Measurements from ENCODE around the gene RBFOX1. TPM values are rescaled to one million over a fixed set of nuclear protein-coding genes. Genes with fewer than 3 reads are reported as not detected.

The RBFOX1 gene
- total RNA-seq, 1 donor from 2014 or later, result not detected

DNA sequence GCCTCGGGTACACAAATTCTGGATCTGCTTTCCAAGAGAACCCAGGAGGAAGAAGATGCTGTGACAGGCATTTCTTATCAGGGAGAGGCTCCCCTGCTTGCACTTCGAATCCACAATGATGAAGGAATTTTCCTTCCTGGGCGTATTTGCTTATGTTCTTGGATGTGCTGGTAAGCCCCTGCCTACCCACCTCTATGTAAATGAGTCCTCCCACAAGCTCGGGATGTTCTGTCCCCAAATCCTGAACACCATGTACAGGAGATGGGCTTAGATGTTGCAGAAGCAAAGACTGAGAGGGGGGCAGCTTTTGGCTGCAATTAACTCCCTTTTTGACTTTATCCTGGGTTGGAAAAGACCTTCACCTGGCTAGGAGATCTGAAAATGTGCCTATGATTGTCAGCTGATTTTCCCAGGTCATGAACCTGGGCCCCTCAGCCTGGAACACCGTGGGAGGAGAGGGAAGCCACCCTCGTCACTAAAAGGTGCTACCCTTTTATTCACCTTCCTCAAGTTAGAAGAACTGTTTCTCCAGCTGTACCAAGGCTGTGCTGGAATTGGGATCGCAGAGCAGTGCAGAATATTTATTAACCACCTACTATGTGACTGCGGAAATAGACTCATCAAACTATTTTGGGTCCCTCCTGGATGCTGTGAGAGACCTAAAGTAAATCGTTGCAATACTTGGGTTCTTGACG is 150.1 kb downstream of the RBFOX1 start:
- TF ChIP-seq, protein P1, sequence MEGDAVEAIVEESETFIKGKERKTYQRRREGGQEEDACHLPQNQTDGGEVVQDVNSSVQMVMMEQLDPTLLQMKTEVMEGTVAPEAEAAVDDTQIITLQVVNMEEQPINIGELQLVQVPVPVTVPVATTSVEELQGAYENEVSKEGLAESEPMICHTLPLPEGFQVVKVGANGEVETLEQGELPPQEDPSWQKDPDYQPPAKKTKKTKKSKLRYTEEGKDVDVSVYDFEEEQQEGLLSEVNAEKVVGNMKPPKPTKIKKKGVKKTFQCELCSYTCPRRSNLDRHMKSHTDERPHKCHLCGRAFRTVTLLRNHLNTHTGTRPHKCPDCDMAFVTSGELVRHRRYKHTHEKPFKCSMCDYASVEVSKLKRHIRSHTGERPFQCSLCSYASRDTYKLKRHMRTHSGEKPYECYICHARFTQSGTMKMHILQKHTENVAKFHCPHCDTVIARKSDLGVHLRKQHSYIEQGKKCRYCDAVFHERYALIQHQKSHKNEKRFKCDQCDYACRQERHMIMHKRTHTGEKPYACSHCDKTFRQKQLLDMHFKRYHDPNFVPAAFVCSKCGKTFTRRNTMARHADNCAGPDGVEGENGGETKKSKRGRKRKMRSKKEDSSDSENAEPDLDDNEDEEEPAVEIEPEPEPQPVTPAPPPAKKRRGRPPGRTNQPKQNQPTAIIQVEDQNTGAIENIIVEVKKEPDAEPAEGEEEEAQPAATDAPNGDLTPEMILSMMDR (IDR thresholded peaks at IDR 0.05), result no peak
- Mint-ChIP-seq H3K4me1 (ENCODE audit: low read depth) (no peaks in the 10 kb centered on the region), H3K4me3 (ENCODE audit: unreplicated experiment) (no peak overlapping the region), H3K27me3 (ENCODE audit: low read depth) (no peaks in the 10 kb centered on the region), H3K9me3 (ENCODE audit: low read depth) (peaks cover 4% of the 10 kb centered on the region), H3K36me3 (ENCODE audit: low read depth) (no peaks in the 10 kb centered on the region), H3K27ac (ENCODE audit: unreplicated experiment) (no peak overlapping the region)
- no peak for DNase-seq (ENCODE audit: low spot score)

DNA sequence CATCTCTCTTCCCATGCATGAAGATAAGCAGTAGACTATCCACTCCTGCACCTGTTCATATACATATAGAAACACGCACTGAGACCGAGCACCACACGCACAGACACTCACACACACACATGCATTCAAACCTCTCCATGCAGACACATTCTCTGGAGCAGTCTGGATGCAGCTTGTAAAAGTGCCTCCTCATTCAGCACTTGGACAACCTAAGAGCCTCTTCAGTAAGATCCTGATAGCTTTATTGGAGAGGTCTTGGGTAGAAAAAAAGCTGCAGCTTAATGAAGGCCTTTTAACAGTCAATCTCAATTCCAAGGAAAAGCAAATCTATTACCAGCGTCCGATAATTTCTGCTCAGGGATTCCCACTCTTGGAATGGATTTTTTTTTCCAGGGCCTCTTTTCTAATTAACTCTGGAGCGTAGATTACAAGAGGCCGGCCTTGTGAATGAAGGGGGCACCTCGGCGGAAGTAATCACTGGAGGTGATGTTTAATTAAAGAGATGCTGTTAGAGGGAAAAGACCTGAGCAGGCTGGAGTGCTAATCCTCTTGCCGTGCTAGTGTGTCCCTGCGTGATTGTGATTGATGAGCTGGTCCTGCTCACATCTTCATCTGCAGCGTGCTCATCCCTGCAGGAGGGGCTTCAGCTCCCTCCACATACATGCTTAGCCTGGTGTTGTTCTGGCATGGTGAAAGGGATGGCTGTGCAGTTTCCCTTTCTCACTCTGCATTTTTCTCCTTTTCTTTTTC is 155.1 kb downstream of the RBFOX1 start:
- H3K4me1 Mint-ChIP-seq (ENCODE audit: low read depth), result no peaks in the 10 kb centered on the region
- H3K27ac Mint-ChIP-seq (ENCODE audit: unreplicated experiment), result no peak overlapping the region
- TF ChIP-seq, protein P1 (IDR thresholded peaks at IDR 0.05), result no peak
- H3K9me3 Mint-ChIP-seq (ENCODE audit: low read depth), result peaks cover 13% of the 10 kb centered on the region
- H3K27me3 Mint-ChIP-seq (ENCODE audit: low read depth), result no peaks in the 10 kb centered on the region
- H3K4me3 Mint-ChIP-seq (ENCODE audit: unreplicated experiment), result no peak overlapping the region
- H3K36me3 Mint-ChIP-seq (ENCODE audit: low read depth), result no peaks in the 10 kb centered on the region
- DNase-seq (ENCODE audit: low spot score), result no peak

DNA sequence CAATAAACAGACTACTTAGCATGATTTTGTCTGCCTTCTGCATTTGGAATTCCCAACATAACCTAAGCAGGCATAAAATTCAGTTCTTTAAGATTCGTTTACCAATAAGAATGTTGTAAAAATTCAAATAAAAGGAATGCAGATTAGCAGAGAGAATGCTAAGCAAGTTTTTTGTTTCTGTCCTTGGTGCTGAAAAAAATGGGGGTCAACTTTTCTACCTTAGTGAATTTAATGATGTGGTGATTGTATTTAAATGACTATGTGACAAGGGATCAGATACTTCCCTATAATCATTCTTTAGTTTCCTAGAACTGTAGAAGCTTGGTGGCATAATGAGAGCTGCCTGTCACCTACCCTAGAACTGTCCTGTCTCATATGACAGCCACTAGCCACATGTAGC is 159.5 kb downstream of the RBFOX1 start:
- Mint-ChIP-seq H3K27ac (ENCODE audit: unreplicated experiment) (no peak overlapping the region), H3K27me3 (ENCODE audit: low read depth) (no peaks in the 10 kb centered on the region), H3K9me3 (ENCODE audit: low read depth) (peaks cover 25% of the 10 kb centered on the region), H3K4me1 (ENCODE audit: low read depth) (no peaks in the 10 kb centered on the region), H3K4me3 (ENCODE audit: unreplicated experiment) (no peak overlapping the region), H3K36me3 (ENCODE audit: low read depth) (no peaks in the 10 kb centered on the region)
- DNase-seq (ENCODE audit: low spot score), result no peak
- TF ChIP-seq, protein P1 (IDR thresholded peaks at IDR 0.05), result no peak

DNA sequence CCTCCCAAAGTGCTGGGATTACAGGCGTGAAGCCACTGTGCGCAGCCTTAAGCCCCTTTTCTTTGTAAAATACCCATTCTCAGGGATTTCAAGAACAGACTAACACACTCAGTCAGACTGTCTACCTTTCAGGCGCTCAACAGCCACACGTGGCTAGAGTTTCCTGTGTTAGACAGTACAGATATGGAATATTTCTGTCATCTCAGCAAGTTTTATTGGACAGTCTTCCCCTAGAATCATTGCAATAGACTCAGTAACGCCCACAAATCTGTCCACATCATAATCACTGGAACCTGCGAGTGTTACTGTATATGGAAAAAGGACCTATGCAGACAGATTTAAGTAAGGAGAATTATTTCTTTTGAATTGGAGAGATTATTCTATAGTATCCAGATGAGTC is 160.5 kb downstream of the RBFOX1 start:
- Mint-ChIP-seq H3K27ac (ENCODE audit: unreplicated experiment) (no peak overlapping the region), H3K9me3 (ENCODE audit: low read depth) (peaks cover 24% of the 10 kb centered on the region), H3K27me3 (ENCODE audit: low read depth) (no peaks in the 10 kb centered on the region), H3K36me3 (ENCODE audit: low read depth) (no peaks in the 10 kb centered on the region), H3K4me1 (ENCODE audit: low read depth) (no peaks in the 10 kb centered on the region), H3K4me3 (ENCODE audit: unreplicated experiment) (no peak overlapping the region)
- TF ChIP-seq, protein P1 (IDR thresholded peaks at IDR 0.05), result no peak
- DNase-seq (ENCODE audit: low spot score), result no peak

DNA sequence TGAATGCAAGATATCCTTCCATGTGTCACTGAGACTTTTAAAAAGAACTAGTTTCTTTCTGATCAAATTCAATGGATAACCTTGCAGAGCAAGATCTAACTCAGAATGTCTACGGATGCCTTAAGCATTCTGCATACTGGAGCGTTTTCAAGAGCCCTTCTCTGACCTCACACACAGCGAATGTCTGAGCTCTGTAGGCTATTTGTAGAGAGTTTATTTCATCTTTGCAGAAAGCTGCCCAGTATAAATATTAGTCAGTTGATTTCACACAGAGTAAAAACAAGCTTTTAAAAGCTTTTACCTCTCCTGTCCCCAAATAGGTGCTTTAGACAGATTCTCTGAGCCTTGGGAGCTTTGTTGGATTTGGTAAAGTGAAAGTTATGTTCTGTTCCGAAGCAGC is 165.0 kb downstream of the RBFOX1 start:
- Mint-ChIP-seq H3K27ac (ENCODE audit: unreplicated experiment) (no peak overlapping the region), H3K9me3 (ENCODE audit: low read depth) (peaks cover 38% of the 10 kb centered on the region), H3K27me3 (ENCODE audit: low read depth) (no peaks in the 10 kb centered on the region), H3K4me1 (ENCODE audit: low read depth) (no peaks in the 10 kb centered on the region), H3K36me3 (ENCODE audit: low read depth) (no peaks in the 10 kb centered on the region), H3K4me3 (ENCODE audit: unreplicated experiment) (no peak overlapping the region)
- no peak for DNase-seq (ENCODE audit: low spot score)
- TF ChIP-seq, protein P1 (IDR thresholded peaks at IDR 0.05), result no peak

All from chondrocyte (in vitro differentiated cells).